Kidney capillary endothelial cell (primary cell): ENCODE measurements around the gene SSR2.
"Not testable (repeated sequence)": the region's sequence is repeated elsewhere in the genome, so short reads cannot be mapped to it uniquely, and the experiment has no call there.

Source experiments
- DNase-seq: peaks from one replicate; pipeline ENCODE4 v3.0.0-alpha.2; 2018; ENCODE audit warnings: low spot score

The SSR2 gene

GRCh38 chr1:156048663-156049258 lies 28.0 kb upstream of the SSR2 start:
- DNase-seq = no peak

GRCh38 chr1:156045076-156045475 lies 24.3 kb upstream of the SSR2 start:
- no peak for DNase-seq

- no peak for DNase-seq
Measured at GRCh38 chr1:156042828-156043227, 22.1 kb upstream of the SSR2 start.

DNA sequence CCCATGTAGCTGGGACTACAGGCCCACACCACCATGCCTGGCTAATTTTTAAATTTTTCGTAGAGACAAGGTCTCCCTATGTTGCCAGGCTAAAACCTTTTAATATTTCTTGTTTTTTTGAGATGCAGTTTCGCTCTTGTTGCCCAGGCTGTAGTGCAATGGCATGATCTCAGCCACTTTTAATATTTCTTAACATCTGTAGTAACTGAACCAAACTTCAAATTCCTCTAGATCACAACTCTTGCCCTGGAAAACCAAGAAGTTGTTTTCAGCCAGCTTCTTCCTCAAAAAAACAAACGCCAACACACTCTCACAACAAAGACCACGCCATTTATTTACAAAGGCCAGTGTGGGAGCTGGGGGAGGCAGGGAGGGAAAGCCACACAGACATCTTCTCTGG lies 14.2 kb upstream of the SSR2 start:
- DNase-seq = not testable (repeated sequence)

DNA sequence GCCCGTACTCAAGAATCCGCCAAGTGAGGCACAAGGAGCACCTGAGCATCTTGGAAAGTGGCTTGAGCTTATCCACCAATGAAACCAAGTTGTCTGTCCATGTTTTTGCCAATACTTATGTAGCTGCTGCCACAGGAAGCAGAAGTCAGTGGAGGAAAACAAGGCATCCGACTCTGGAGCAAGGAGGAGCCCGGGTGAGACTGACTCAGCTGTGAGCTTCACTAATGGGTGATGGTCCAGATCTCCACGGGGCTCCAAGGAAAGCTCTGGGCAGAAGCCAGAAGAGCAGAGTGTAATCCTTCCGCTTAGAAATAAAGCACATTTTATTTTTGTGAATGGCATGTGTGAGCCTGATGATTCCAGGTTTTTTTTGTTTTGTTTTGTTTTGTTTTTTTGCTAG lies 12.3 kb upstream of the SSR2 start:
- peak; percentile 37 for DNase-seq

- DNase-seq = no peak
Measured at GRCh38 chr1:156026588-156026987, 5.8 kb upstream of the SSR2 start.

DNA sequence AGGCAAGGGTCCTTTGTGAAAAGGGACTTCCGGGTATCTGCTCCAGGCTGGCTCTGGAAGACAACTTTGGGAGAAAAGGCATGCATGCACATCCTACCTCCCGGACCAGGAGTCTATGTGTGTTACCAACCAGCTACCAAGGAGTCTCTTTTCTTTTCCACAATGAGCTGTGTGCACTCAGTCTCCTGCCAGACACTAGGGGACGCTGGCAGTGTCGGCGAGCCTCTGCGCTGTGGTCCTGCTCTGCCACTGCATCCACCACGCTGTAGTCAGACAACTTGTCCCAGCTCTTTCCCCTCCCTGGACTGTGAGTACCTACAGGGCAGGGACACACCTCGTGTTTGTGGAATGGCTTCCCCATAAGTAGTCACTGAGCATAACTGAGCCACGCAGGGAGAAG lies 5.1 kb upstream of the SSR2 start:
- peak; percentile 58 for DNase-seq

DNA sequence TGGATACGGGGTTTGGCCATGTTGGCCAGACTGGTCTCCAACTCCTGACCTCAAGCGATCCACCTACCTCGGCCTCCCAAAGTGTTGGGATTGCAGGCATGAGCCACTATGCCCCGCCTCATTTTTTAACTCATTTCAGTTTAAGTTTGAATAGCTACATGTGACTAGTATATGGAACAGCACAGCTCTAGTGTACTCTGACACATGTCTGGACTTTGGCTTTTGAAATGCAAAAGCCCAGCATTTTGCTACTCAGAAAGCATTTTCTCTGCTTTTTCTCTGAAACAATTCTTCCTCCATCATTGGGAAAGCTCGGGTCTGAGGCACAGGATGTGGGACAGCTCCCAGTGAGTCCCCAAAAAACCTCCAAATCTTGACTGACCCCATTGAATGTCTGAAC lies 4.0 kb upstream of the SSR2 start:
- DNase-seq = no peak

DNA sequence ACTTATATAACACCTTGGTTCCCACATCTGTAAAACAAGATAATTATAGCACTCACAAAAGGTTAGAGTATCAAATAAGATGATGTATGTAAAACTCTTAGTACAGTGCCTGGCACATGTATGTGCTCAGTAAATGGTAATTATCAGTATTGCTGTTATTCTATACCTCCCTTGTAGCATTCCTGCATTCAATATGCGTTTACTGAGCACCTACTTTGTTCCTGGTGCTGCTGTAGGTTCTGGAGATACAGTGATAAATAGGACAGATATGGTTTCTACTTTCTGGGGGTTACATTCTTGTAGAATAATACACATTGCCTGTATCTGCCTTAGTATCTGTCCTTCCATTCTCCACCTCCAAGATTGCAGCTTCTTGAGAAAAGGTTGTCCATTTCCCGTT lies 1.2 kb upstream of the SSR2 start:
- no peak for DNase-seq

DNA sequence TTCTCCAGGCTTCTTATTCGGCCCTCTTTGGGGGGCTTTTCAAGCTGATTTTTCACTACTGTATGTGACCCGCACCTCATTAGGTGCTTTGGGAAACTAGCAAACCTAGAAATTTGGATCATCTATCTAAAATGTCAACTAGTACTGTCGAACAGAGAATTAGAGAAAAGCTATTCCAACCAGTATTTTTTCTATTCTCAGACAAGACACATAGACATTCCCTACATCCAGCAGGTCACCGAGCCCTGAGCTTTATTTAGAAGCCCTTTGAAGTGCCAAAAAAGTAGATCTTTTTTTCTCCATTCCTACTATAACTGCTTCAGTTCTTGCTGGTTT lies 310 bp upstream of the SSR2 start:
- no peak for DNase-seq

- DNase-seq = no peak
Measured at GRCh38 chr1:156019946-156020292, 832 bp downstream of the SSR2 start.

GRCh38 chr1:156014829-156015228 lies 5.9 kb downstream of the SSR2 start:
- DNase-seq = no peak

DNA sequence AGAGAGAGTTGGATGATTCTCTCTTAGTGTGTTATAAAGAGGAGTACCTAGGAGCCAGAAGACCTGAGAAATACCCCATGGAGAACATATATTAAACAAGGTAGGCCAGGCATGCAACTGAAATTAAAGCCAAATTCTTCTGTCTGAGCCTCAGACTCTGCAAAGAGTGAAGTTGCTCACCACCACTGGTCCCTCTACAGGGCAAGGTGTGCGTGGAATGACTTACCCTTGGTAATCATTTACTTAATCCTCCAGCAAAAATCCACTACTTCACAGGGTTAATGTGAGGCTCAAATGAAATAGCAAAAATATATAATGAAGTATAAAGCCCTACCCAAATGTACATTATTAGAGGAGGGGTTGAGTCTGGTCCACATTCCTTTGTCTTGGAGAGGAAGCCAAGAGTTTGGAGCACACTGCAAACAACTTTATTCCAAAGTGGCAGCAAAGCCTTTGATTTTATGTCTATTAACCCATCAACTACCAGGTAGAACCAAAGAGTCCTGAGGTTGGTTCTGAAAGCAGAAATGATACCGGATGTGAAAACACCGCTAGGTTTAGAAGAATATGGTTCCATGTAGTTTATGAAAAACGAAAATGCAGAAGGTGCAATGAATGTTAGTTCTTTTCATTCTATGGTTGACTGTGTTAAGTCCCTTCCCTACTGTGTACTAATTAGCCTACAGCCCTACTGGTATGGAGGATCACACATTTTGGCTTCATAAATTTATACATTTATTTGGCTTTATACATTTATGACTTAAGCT lies 8.5 kb downstream of the SSR2 start:
- no peak for DNase-seq

GRCh38 chr1:156009404-156009803 lies 11.3 kb downstream of the SSR2 start:
- DNase-seq = no peak

GRCh38 chr1:156006666-156007376 lies 13.9 kb downstream of the SSR2 start:
- DNase-seq = no peak

DNA sequence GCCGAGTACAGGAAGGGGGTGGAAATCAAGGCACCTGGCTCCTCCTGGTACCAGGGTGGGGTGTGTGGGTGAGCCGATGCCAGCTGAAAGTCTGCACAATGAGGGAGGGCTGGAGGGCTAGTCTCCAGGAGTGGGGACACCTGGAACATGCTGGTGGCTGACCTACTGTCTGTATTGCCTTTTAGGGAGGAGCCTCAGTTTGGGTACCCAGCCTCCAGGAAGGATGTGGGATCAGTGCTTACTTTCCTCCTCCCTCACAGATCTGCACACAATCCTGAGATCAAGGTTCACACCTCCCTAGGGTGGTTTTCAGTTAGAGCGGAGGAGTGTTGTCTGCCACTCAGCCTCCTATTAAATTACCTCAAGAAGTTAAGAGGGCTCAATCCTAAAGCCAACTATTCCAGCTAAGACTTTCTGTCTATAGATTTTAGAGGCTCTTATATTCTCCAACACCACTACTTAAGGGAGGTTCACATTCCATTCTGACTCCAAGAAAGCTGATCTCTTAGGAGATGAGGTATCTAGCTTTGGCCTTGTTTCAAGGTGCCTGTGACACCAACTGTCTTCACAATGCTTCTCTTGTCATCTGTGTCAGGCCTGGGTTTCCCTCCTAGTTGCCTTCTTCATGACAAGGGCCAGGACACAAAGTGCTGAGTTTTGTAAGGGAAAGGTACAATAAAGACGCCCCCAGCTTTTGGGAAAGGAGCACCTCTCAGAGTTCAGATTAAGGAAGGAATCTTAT lies 15.7 kb downstream of the SSR2 start:
- DNase-seq = no peak

- DNase-seq = no peak
Measured at GRCh38 chr1:156003923-156004188, 16.9 kb downstream of the SSR2 start.

DNA sequence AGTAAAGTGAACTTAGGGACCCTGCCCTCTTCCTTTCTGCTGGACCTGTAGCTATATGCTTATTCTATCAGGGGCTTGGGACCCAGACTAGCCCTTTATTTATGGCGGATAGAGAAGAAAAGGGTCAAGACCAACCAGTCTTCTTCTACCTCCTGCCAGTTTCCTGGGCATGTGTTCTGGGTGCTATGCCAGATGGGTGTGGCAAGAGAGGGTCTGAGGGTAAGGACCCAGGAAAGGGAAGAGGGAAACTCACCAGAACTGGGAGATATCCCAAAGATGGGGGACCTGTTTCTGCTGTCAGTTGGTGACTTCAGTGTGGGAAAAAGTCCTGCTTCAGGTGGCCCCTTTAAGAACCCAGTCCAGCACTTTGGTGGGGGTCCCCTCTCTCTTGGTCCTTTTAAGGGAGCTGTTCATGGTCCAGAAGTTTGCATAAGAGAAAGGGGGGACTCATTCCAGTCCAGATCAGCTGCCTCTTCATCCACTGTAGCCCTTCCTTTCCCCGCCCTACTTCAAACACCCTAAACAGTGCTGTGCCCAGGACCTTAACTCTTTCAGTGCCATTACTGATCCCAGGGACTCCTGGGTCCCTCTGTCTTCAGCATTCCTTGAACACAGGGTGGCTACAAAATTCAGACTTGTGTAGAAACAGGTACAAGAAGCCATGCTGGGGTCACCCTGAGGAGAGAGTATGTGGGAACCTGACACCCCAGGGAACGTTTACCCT lies 18.4 kb downstream of the SSR2 start:
- DNase-seq = no peak

DNA sequence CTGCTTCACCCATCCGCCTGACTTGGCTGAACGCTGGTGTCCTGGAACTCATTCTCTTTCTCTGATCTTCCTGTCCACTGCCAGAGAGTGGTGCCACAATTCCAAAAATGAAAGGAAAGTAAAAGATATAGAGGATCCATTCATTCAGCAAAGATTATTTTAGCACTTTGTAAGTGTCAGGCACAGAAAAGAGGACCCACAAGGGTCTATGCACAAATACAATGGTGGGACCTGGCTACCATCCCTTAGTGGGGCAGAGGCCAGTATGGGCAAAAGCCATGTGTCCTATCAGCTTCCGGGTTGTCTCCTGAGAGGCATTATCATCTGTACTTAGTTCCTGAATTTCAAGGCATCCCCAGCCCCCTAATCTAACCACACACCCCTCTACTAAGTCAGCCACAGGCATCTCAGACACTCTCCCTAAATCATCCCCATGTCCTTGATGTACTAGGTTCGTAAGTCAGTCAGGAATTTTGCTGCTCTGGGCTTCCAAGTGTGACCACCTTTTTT lies 19.0 kb downstream of the SSR2 start:
- DNase-seq = no peak

- no peak for DNase-seq
Measured at GRCh38 chr1:156001021-156001661, 19.6 kb downstream of the SSR2 start.

- no peak for DNase-seq
Measured at GRCh38 chr1:155999964-156000363, 20.8 kb downstream of the SSR2 start.

- DNase-seq = no peak
Measured at GRCh38 chr1:155996166-155996565, 24.6 kb downstream of the SSR2 start.
